PC-3 (cell line): ENCODE measurements around the gene UVSSA. TPM values are rescaled to one million over a fixed set of nuclear protein-coding genes. Genes with fewer than 3 reads are reported as not detected.

ENCODE experiments used
- ATAC-seq: fragments of 200-7000 bp; cut with Tn5 transposase; 2 replicates; pipeline ENCODE4 v1.9.1; 2020; ENCODE audit warnings: mild to moderate bottlenecking, moderate library complexity
- BruUV-seq: library from RNA; stranded (reverse); fragments of 400-500 nt; replicated peaks from 2 replicates; lab custom pipeline; 2021; lab: Mats Ljungman, UMichigan
- CTCF ChIA-PET: fragments of 300-600 bp; sonication (Branson Sonifier 250); formaldehyde crosslinking; loops from one replicate; lab custom pipeline; 2022; ENCODE audit warnings: antibody characterized with exemption; lab: Charles Lee
- POLR2A ChIA-PET: fragments of 300-600 bp; sonication (Branson Sonifier 250); formaldehyde crosslinking; loops from one replicate; lab custom pipeline; 2022; ENCODE audit warnings: antibody characterized with exemption; ENCODE audit not compliant: unreplicated experiment; lab: Charles Lee
- DNase-seq: peaks from one replicate; pipeline ENCODE4 v3.0.0-alpha.2; 2015
- H2AFZ ChIP-seq: fragments of 300-600 bp; sonication (generic); 2 replicates; pipeline ENCODE4 v1.6.0; 2016; ENCODE audit warnings: antibody characterized with exemption, low read length
- H3F3A ChIP-seq: fragments of 300-600 bp; sonication (generic); one replicate; pipeline ENCODE4 v1.6.0; 2017; ENCODE audit warnings: antibody characterized with exemption, low read length, control low read depth, mild to moderate bottlenecking; ENCODE audit not compliant: unreplicated experiment
- H3K27ac ChIP-seq: fragments of 300-600 bp; sonication (generic); 2 replicates; pipeline ENCODE4 v1.5.1; 2016; ENCODE audit warnings: mild to moderate bottlenecking, low read length
- H3K27me3 ChIP-seq: fragments of 300-600 bp; sonication (generic); 2 replicates; pipeline ENCODE4 v1.6.1; 2016; ENCODE audit warnings: low read length, mixed read lengths
- H3K36me3 ChIP-seq: fragments of 300-600 bp; sonication (generic); 2 replicates; pipeline ENCODE4 v1.6.1; 2016; ENCODE audit warnings: low read depth, mixed run types, low read length, mixed read lengths
- H3K4me1 ChIP-seq: fragments of 300-600 bp; sonication (generic); 2 replicates; pipeline ENCODE4 v1.5.1; 2016; ENCODE audit warnings: low read length; ENCODE audit not compliant: insufficient read depth
- H3K4me2 ChIP-seq: fragments of 300-600 bp; sonication (generic); 2 replicates; pipeline ENCODE4 v1.6.0; 2016; ENCODE audit warnings: low read length
- H3K4me3 ChIP-seq: fragments of 300-600 bp; sonication (generic); 2 replicates; pipeline ENCODE4 v1.5.1; 2016; ENCODE audit warnings: mild to moderate bottlenecking, low read length, mixed read lengths
- H3K79me2 ChIP-seq: fragments of 300-600 bp; sonication (generic); 2 replicates; pipeline ENCODE4 v1.6.1; 2017; ENCODE audit warnings: low read length, mixed read lengths
- H3K9ac ChIP-seq: fragments of 300-600 bp; sonication (generic); 2 replicates; pipeline ENCODE4 v1.6.0; 2016; ENCODE audit warnings: mild to moderate bottlenecking, low read length
- H3K9me2 ChIP-seq: fragments of 300-600 bp; sonication (generic); replicated peaks from 2 replicates; pipeline ENCODE4 v1.6.1; 2016; ENCODE audit warnings: mixed run types, low read length, mixed read lengths
- H3K9me3 ChIP-seq: fragments of 300-600 bp; sonication (generic); 2 replicates; pipeline ENCODE4 v1.6.1; 2016; ENCODE audit warnings: low read length, mixed read lengths
- H4K20me1 ChIP-seq: fragments of 300-600 bp; sonication (generic); 2 replicates; pipeline ENCODE4 v1.6.1; 2016; ENCODE audit warnings: low read length, mixed read lengths
- CTCF ChIP-seq: fragments of 300-600 bp; sonication (generic); conservative IDR thresholded peaks from 2 replicates; pipeline ENCODE4 v1.5.1; 2017; ENCODE audit warnings: antibody characterized with exemption, low read depth, mild to moderate bottlenecking, low read length
- EZH2 ChIP-seq: fragments of 300-600 bp; sonication (generic); IDR thresholded peaks from one replicate; pipeline ENCODE4 v1.6.1; 2017; ENCODE audit warnings: antibody characterized with exemption, mild to moderate bottlenecking, low read length; ENCODE audit not compliant: unreplicated experiment
- EZH2phosphoT487 ChIP-seq: fragments of 300-600 bp; sonication (generic); IDR thresholded peaks from 2 replicates; pipeline ENCODE4 v1.6.1; 2018; ENCODE audit warnings: mild to moderate bottlenecking, antibody characterized with exemption, low read length, borderline replicate concordance
- intact Hi-C: fragments of 100-400 bp; cut with micrococcal nuclease; formaldehyde crosslinking; loops from 2 replicates; pipeline ENCODE4 v1.9.0; 2023
- total RNA-seq: library from RNA; depleted of rRNA; stranded (reverse); fragments of >200 nt; gene quantifications from 2 replicates; pipeline ENCODE4 v1.2.3, GENCODE V29; 2014

The UVSSA gene
- total RNA-seq, 1 experiment from 2014 or later = 6.2 TPM

GRCh38 chr4:1405254-1405635 is 58.2 kb downstream of the UVSSA start:
- Histone ChIP-seq H3K4me2 (no peak overlapping the region), H3K4me3 (no peak overlapping the region), H3K9me3 (no peaks in the 10 kb centered on the region), H2AFZ (no peak overlapping the region), H3K27me3 (peaks cover 14% of the 10 kb centered on the region), H3K4me1 (no peaks in the 10 kb centered on the region), H4K20me1 (no peaks in the 10 kb centered on the region), H3K9me2 (no peaks in the 10 kb centered on the region), H3K9ac (no peak overlapping the region), H3K79me2 (no peaks in the 10 kb centered on the region), H3F3A (no peaks in the 10 kb centered on the region), H3K36me3 (no peaks in the 10 kb centered on the region), H3K27ac (no peak overlapping the region)
- ChIA-PET CTCF (no interaction called here), POLR2A (no interaction called here)
- DNase-seq (no peak), ATAC-seq (no peak)
- intact Hi-C loops = no loop called here
- BruUV-seq = no TSS peak
- TF ChIP-seq EZH2 = no peak
- no peak for TF ChIP-seq CTCF
- TF ChIP-seq EZH2phosphoT487 = no peak

GRCh38 chr4:1405636-1406393 is 58.8 kb downstream of the UVSSA start:
- intact Hi-C loops = no loop called here
- Histone ChIP-seq H3K27ac (no peak overlapping the region), H3F3A (no peaks in the 10 kb centered on the region), H2AFZ (no peak overlapping the region), H3K9me3 (no peaks in the 10 kb centered on the region), H3K9me2 (no peaks in the 10 kb centered on the region), H3K27me3 (peaks cover 14% of the 10 kb centered on the region), H4K20me1 (no peaks in the 10 kb centered on the region), H3K4me2 (no peak overlapping the region), H3K79me2 (no peaks in the 10 kb centered on the region), H3K9ac (no peak overlapping the region), H3K4me1 (no peaks in the 10 kb centered on the region), H3K36me3 (no peaks in the 10 kb centered on the region), H3K4me3 (no peak overlapping the region)
- ChIA-PET CTCF (no interaction called here), POLR2A (no interaction called here)
- DNase-seq (no peak), ATAC-seq (no peak)
- BruUV-seq = no TSS peak
- TF ChIP-seq EZH2 (no peak), CTCF (no peak), EZH2phosphoT487 (no peak)

- H4K20me1 ChIP-seq = no peaks in the 10 kb centered on the region
- H3K27ac ChIP-seq = no peak within 1 kb of the TSS
- no peaks in the 10 kb centered on the region for H3K79me2 ChIP-seq
- intact Hi-C loops = no loop called here
- H3K27me3 ChIP-seq = peaks cover 13% of the 10 kb centered on the region
- H2AFZ ChIP-seq = no peak within 1 kb of the TSS
- ATAC-seq (no peak), DNase-seq (no peak)
- POLR2A ChIA-PET = no interaction called here
- no peaks in the 10 kb centered on the region for H3K36me3 ChIP-seq
- H3K4me2 ChIP-seq = no peak within 1 kb of the TSS
- no TSS peak for BruUV-seq
- CTCF ChIA-PET = no interaction called here
- H3K4me1 ChIP-seq = no peaks in the 10 kb centered on the region
- no peaks in the 10 kb centered on the region for H3K9me3 ChIP-seq
- no peak within 1 kb of the TSS for H3K9ac ChIP-seq
- no peaks in the 10 kb centered on the region for H3K9me2 ChIP-seq
- H3F3A ChIP-seq = no peaks in the 10 kb centered on the region
- no peak for TF ChIP-seq EZH2
- no peak for TF ChIP-seq CTCF
- TF ChIP-seq EZH2phosphoT487 = no peak
- H3K4me3 ChIP-seq = no peak within 1 kb of the TSS
These were observed 59.5 kb downstream of the UVSSA start, which contains the start of gene NKX1-1 for GRCh38 chr4:1406394-1406980. Gene NKX1-1, minus strand, starts transcription at chr4:1406442. Its CDS starts 0 bp downstream, at chr4:1406442.
